Vagina (tissue), 2 donors: ENCODE measurements around the gene FKBP1B. TPM values are rescaled to one million over a fixed set of nuclear protein-coding genes. Genes with fewer than 3 reads are reported as not detected.

Experiments used
- DNase-seq, 2 donors: peaks; one replicate each; pipeline ENCODE4 v3.0.0-alpha.2; 2017; ENCODE audit errors: extremely low spot score in 2 of 2
- H3K27ac ChIP-seq: fragments of 200-600 bp; sonication (generic); one replicate; pipeline ENCODE4 v1.5.1; 2019
- H3K27me3 ChIP-seq: fragments of 200-600 bp; sonication (generic); one replicate; pipeline ENCODE4 v1.5.1; 2019
- H3K36me3 ChIP-seq, 2 donors: fragments of 200-600 bp; sonication (generic); one replicate each; pipeline ENCODE4 v1.5.1; 2017 to 2019
- H3K4me1 ChIP-seq: fragments of 200-600 bp; sonication (generic); one replicate; pipeline ENCODE4 v1.5.1; 2019
- H3K4me3 ChIP-seq, 2 donors: fragments of 200-600 bp; sonication (generic); 1 replicate in 1 of 2; 2 replicates in 1 of 2; pipeline ENCODE4 v1.5.1; 2016 to 2019
- H3K9me3 ChIP-seq: fragments of 200-600 bp; sonication (generic); one replicate; pipeline ENCODE4 v1.5.1; 2019
- POLR2A ChIP-seq, 2 donors: fragments of 450-650 bp; IDR thresholded peaks; one replicate each; pipeline ENCODE4 v1.6.1; 2017; ENCODE audit warnings: antibody characterized with exemption in 2 of 2, mild to moderate bottlenecking in 2 of 2, moderate library complexity in 2 of 2
- POLR2AphosphoS5 ChIP-seq, 2 donors: sonication (generic); formaldehyde crosslinking; IDR thresholded peaks; one replicate each; pipeline ENCODE4 v1.9.0; 2017; ENCODE audit warnings: antibody characterized with exemption in 2 of 2, mild to moderate bottlenecking in 2 of 2, low read depth in 1 of 2; ENCODE audit not compliant: insufficient read depth in 1 of 2
- intact Hi-C: fragments of 100-400 bp; cut with DNase I; formaldehyde crosslinking; loops from one replicate; pipeline ENCODE4 v1.15.1; 2023
- total RNA-seq: library from RNA; depleted of rRNA; stranded (reverse); fragments of >200 nt; gene quantifications from one replicate; pipeline ENCODE4 v1.2.3, GENCODE V29; 2016
- TF ChIP-seq, protein P1 (sequence below), 3 experiments: fragments of 450-650 bp in 2 of 3; fragments of 200-600 bp in 1 of 3; sonication (generic) in 1 of 3; IDR thresholded peaks; one replicate each; pipeline ENCODE4 v1.5.1; 2017 to 2019; ENCODE audit warnings: antibody characterized with exemption in 3 of 3, mild to moderate bottlenecking in 2 of 3, moderate library complexity in 2 of 3

FKBP1B gene
- total RNA-seq, 1 donor from 2014 or later = 14.2 TPM

DNA sequence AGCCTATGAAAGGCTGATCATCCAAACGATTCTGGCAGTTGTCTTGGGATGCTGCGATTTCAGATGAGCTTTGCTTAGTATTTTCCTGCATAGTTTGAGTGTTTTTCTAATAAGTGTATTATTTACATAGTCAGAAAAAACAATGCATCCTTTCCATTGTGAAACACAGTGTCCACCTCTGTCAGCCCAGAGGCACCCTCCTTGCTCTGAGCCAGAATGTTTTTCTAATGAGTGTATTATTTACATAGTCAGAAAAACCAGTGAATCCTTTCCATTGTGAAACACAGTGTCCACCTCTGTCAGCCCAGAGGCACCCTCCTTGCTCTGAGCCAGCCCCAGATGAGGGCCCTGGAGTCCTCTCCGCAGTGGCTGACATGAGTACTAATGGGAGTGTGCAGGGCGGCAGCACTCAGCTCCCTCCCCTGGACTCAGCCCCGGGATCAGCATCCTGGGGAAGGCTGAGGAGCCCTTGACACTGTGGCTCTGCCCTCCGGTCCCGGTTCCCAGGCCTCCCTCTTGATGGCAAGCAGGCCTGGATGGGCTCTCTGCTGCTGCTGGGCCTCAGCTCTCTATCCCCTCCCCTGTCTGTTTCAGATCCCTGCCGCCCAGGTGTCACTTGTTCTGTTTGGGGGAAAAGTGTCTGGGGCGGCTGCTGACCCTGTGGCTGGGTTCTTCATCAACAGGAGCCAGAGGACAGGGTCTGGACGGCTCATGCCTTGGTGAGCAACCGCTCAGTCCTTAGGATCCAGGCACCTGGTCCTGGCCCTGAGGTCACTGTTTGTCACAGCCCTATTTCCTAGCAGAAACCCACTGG lies 33.8 kb upstream of the FKBP1B start:
- H3K27ac ChIP-seq = no peak overlapping the region
- H3K9me3 ChIP-seq = no peaks in the 10 kb centered on the region
- no peak for DNase-seq
- intact Hi-C loops = no loop called here
- no peak overlapping the region for H3K4me3 ChIP-seq
- H3K36me3 ChIP-seq = no peaks in the 10 kb centered on the region
- H3K27me3 ChIP-seq = no peaks in the 10 kb centered on the region
- no peak for TF ChIP-seq POLR2AphosphoS5 (IDR thresholded peaks at IDR 0.05; ENCODE audit: insufficient read depth in 1 of 2, low read depth in 1 of 2)
- TF ChIP-seq, protein P1, sequence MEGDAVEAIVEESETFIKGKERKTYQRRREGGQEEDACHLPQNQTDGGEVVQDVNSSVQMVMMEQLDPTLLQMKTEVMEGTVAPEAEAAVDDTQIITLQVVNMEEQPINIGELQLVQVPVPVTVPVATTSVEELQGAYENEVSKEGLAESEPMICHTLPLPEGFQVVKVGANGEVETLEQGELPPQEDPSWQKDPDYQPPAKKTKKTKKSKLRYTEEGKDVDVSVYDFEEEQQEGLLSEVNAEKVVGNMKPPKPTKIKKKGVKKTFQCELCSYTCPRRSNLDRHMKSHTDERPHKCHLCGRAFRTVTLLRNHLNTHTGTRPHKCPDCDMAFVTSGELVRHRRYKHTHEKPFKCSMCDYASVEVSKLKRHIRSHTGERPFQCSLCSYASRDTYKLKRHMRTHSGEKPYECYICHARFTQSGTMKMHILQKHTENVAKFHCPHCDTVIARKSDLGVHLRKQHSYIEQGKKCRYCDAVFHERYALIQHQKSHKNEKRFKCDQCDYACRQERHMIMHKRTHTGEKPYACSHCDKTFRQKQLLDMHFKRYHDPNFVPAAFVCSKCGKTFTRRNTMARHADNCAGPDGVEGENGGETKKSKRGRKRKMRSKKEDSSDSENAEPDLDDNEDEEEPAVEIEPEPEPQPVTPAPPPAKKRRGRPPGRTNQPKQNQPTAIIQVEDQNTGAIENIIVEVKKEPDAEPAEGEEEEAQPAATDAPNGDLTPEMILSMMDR (IDR thresholded peaks at IDR 0.05) = no peak
- H3K4me1 ChIP-seq = peaks cover 3% of the 10 kb centered on the region

GRCh38 chr2:24016376-24016761 lies 33.2 kb upstream of the FKBP1B start:
- H3K4me3 ChIP-seq = no peak overlapping the region
- no peaks in the 10 kb centered on the region for H3K9me3 ChIP-seq
- H3K27ac ChIP-seq = no peak overlapping the region
- intact Hi-C loops = no loop called here
- DNase-seq = no peak
- TF ChIP-seq POLR2AphosphoS5 (IDR thresholded peaks at IDR 0.05; ENCODE audit: insufficient read depth in 1 of 2, low read depth in 1 of 2) (no peak), POLR2A (IDR thresholded peaks at IDR 0.05) (no peak)
- TF ChIP-seq, protein P1 (IDR thresholded peaks at IDR 0.05) = no peak
- no peaks in the 10 kb centered on the region for H3K4me1 ChIP-seq
- H3K27me3 ChIP-seq = no peaks in the 10 kb centered on the region
- no peaks in the 10 kb centered on the region for H3K36me3 ChIP-seq

GRCh38 chr2:24016853-24017703 lies 32.5 kb upstream of the FKBP1B start:
- Histone ChIP-seq H3K4me1 (no peaks in the 10 kb centered on the region), H3K9me3 (no peaks in the 10 kb centered on the region), H3K27me3 (no peaks in the 10 kb centered on the region), H3K4me3 (no peak overlapping the region), H3K36me3 (no peaks in the 10 kb centered on the region), H3K27ac (no peak overlapping the region)
- intact Hi-C loops = no loop called here
- DNase-seq = no peak
- TF ChIP-seq, protein P1 (IDR thresholded peaks at IDR 0.05) = no peak
- no peak for TF ChIP-seq POLR2AphosphoS5 (IDR thresholded peaks at IDR 0.05; ENCODE audit: insufficient read depth in 1 of 2, low read depth in 1 of 2)
- TF ChIP-seq POLR2A (IDR thresholded peaks at IDR 0.05) = no peak

- no peak for DNase-seq
- no peaks in the 10 kb centered on the region for H3K27me3 ChIP-seq
- intact Hi-C loops = no loop called here
- no peak overlapping the region for H3K27ac ChIP-seq
- no peak for TF ChIP-seq POLR2AphosphoS5 (IDR thresholded peaks at IDR 0.05; ENCODE audit: insufficient read depth in 1 of 2, low read depth in 1 of 2)
- no peak for TF ChIP-seq POLR2A (IDR thresholded peaks at IDR 0.05)
- TF ChIP-seq, protein P1 (IDR thresholded peaks at IDR 0.05) = no peak
- no peaks in the 10 kb centered on the region for H3K36me3 ChIP-seq
- no peak overlapping the region for H3K4me3 ChIP-seq
- H3K4me1 ChIP-seq = no peaks in the 10 kb centered on the region
- H3K9me3 ChIP-seq = no peaks in the 10 kb centered on the region
Measured at GRCh38 chr2:24017711-24018110, 31.8 kb upstream of the FKBP1B start.
